ENCODE results near the gene DIP2B. TPM values are rescaled to one million over a fixed set of nuclear protein-coding genes. Genes with fewer than 3 reads are reported as not detected.

The DIP2B gene
- total RNA-seq, 1 experiment from 2014 or later, result 20.0 TPM

DNA sequence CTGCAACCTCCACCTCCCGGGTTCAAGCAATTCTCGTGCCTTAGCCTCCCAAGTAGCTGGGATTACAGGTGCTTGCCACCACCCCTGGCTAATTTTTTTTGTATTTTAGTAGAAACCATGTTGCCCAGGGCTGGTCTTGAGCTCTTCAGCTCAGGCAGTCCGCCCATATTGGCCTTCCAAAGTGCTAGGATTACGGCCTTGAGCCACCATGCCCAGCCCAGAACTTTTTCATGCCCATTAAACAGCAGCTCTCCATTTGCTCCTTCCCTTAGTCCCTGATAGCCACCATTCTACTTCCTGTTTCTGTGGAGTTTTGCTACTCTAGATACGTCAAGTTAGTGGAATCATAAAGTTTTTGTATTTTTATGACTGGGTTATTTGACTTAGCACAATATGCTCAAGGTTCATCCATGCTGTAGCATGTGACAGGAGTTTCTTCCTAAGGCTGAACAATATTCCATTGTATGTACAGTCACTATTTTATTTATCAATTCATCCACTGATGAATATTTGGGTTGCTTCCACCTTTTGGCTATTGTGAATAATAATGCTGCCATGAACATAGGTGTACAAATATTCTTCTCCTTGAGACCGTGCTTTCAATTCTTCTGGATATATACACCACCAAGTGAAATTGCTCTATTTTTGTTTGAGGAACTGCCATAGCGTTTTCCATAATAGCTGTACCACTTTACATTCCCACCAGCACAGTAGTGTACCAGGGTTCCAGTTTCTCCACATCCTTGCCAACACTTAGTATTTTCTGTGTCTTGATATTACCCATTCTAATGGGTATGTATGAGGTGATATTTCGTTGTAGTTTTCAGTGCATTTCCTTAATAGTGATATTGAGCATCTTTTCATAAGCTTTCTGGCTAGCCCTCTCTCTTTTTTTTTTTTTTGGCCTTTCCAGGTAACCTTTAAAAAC is 274.1 kb downstream of the DIP2B start:
- Histone ChIP-seq H4K91ac (ENCODE audit: insufficient read length, low read depth, low read length) (no peak overlapping the region), H2BK15ac (ENCODE audit: low read depth, low read length) (no peak overlapping the region), H4K8ac (replicated peaks; ENCODE audit: insufficient read length, low read depth, low read length) (no peak overlapping the region), H2BK20ac (ENCODE audit: low read depth, low read length, poor library complexity, severe bottlenecking) (no peak overlapping the region), H3K9me3 (ENCODE audit: control insufficient read depth, low read depth, low read length) (no peaks in the 10 kb centered on the region), H4K5ac (ENCODE audit: insufficient read length, low read depth, low read length) (no peak overlapping the region), H3K79me2 (ENCODE audit: insufficient read depth, low read length) (no peaks in the 10 kb centered on the region; the same call in 1 of the 2 replicates), H3K4ac (ENCODE audit: low read depth, low read length) (no peak overlapping the region), H2BK5ac (ENCODE audit: insufficient read length, low read length) (no peak overlapping the region), H2AK5ac (ENCODE audit: insufficient read length, low read length) (no peak overlapping the region), H2AFZ (ENCODE audit: low read length) (no peak overlapping the region), H3K23ac (ENCODE audit: insufficient read length, low read depth, low read length) (no peak overlapping the region), H3K27me3 (ENCODE audit: insufficient read depth, low read length) (no peaks in the 10 kb centered on the region), H2BK120ac (ENCODE audit: low read depth, low read length, poor library complexity, severe bottlenecking) (no peak overlapping the region), H3K56ac (ENCODE audit: insufficient read length, low read depth, low read length) (no peak overlapping the region), H3K14ac (ENCODE audit: insufficient read depth, low read length) (no peak overlapping the region), H3K4me1 (ENCODE audit: insufficient read depth, low read length) (no peaks in the 10 kb centered on the region), H4K20me1 (ENCODE audit: control insufficient read depth, insufficient read depth, insufficient read length) (no peaks in the 10 kb centered on the region), H3K79me1 (ENCODE audit: insufficient read depth, low read depth, low read length, poor library complexity, severe bottlenecking) (peaks cover 3% of the 10 kb centered on the region), H2BK12ac (ENCODE audit: insufficient read length, low read depth, low read length) (no peak overlapping the region), H3K4me2 (ENCODE audit: insufficient read depth, insufficient read length, low read length) (no peak overlapping the region), H3K9ac (ENCODE audit: extremely low read depth, insufficient read length, low read length) (no peak overlapping the region), H3K18ac (ENCODE audit: insufficient read length, low read depth, low read length) (no peak overlapping the region), H3K27ac (ENCODE audit: insufficient read length, low read depth, low read length) (no peak overlapping the region), H3K23me2 (ENCODE audit: insufficient read length, low read depth, low read length, poor library complexity, severe bottlenecking) (no peaks in the 10 kb centered on the region), H3T11ph (ENCODE audit: low read length) (no peak overlapping the region)
- no peak for TF ChIP-seq CTCF (conservative IDR thresholded peaks at IDR 0.05)
- no peaks in the 10 kb centered on the region for H3K4me1 Mint-ChIP-seq
- H3K9me3 Mint-ChIP-seq, result no peaks in the 10 kb centered on the region; a peak in 1 of 5 replicates
- no peak for DNase-seq
- no peak overlapping the region for H3K27ac Mint-ChIP-seq
- no peaks in the 10 kb centered on the region for H3K27me3 Mint-ChIP-seq (ENCODE audit: low read depth)
- H3K4me3 Mint-ChIP-seq, result no peak overlapping the region
- H3K36me3 Mint-ChIP-seq (ENCODE audit: insufficient read depth in 1 of 3, low read depth in 3 of 3), result peaks cover 7 to 23% (median 23%) of the 10 kb centered on the region in 3 experiments
- no CpG with 5 or more reads among the region's 8 CpGs for WGBS (ENCODE audit: extremely low coverage, insufficient read length, low lambda C conversion rate)

Measured in H9 (cell line).